Muscle of back (tissue), 11 donors: ENCODE data around the gene TRIM17. TPM values are rescaled to one million over a fixed set of nuclear protein-coding genes. Genes with fewer than 3 reads are reported as not detected.

Source experiments
- DNase-seq, 3 donors: peaks; one replicate each; pipeline versions ENCODE4 v3.0.0 to v3.0.0-alpha.2; 2013
- polyA plus RNA-seq, 10 donors: library from polyadenylated mRNA; unstranded; fragments of 120-200 nt; gene quantifications; one replicate each; pipeline ENCODE4 v1.2.1, GENCODE V29; 2013; ENCODE audit not compliant: insufficient read length in 10 of 10

Gene TRIM17
- polyA plus RNA-seq, 10 donors, result 0.41 to 1.1 (median 0.63) TPM

DNA sequence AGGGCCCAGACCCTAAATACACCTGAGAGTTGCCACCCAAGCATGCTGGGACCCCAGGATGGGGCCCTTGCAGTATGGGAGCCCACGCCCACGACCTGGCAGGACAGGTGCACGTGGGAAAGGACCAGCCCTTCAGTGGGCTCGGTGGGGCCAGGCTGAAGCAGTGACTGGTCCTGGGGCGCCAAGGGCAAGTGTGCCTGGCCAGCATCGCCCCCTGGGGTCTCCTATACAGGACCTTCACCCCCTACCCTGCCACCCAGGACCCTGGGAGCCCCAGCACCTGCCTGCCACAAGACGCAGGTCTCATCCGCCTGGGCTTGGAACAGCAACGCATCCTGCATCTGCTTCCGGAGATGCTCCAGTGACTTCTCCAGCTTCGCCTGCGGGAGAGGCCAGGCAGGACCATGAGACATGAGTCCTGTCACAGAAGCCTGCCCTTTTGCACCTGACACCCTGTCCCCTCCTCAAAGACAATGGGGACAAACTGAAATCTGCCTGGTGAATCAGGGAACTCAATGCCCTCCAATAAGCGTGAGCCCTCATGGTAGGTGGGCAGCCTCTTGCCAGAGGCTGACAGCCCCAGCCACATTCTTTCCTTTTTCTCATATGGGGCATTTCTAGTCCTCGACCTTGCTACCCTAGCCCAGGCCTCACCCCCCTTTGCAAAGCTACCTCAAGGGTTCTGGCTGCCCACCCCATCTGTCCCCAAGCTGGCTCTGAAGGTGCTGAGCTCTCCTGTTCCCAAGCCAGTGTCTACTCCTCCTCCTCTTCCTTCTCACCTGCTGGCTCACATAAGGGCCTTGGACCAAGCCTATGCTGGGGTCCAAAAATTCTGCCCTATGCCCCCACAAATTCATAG is 14.7 kb downstream of the TRIM17 start:
- no peak for DNase-seq

GRCh38 chr1:228400692-228401454 is 15.8 kb downstream of the TRIM17 start:
- DNase-seq, result no peak

- no peak for DNase-seq
Measured at GRCh38 chr1:228400237-228400651, 16.4 kb downstream of the TRIM17 start.

DNA sequence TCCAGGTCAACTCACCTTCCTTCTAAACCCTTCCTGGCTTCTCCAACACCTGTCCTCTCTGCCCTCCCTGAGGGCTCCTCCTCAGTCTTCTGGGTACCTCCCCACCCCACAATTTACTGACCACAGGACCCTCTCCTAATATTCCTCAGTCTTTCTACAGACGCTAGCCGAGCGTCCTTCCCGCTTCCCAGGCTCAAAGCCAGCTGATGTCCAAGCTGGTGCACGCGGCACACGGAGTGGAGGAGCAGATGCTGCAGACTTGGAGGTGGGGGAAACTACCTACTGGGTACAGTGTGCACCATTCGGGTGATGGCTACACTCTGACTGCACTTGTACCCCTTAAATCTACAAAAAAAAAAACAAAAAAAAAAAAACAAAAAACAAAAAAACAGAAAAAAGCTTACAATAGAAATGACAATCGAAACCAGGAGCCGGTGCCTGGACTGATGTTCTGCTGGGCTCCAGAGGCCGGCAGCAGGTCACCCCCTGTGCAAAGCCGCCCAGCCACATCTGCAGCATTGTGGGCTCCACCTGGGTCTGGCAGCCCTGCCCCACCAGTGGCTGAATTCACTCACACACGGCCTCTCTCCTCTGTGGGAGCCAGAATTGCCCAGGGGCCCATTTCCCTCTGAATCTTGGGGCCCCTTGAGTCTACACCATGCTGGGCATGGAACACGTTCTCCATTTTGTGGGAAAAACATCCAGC is 17.0 kb downstream of the TRIM17 start:
- DNase-seq, result no peak

GRCh38 chr1:228398741-228399461 is 17.8 kb downstream of the TRIM17 start:
- DNase-seq, result no peak

GRCh38 chr1:228397966-228398365 is 18.7 kb downstream of the TRIM17 start:
- DNase-seq, result no peak

DNA sequence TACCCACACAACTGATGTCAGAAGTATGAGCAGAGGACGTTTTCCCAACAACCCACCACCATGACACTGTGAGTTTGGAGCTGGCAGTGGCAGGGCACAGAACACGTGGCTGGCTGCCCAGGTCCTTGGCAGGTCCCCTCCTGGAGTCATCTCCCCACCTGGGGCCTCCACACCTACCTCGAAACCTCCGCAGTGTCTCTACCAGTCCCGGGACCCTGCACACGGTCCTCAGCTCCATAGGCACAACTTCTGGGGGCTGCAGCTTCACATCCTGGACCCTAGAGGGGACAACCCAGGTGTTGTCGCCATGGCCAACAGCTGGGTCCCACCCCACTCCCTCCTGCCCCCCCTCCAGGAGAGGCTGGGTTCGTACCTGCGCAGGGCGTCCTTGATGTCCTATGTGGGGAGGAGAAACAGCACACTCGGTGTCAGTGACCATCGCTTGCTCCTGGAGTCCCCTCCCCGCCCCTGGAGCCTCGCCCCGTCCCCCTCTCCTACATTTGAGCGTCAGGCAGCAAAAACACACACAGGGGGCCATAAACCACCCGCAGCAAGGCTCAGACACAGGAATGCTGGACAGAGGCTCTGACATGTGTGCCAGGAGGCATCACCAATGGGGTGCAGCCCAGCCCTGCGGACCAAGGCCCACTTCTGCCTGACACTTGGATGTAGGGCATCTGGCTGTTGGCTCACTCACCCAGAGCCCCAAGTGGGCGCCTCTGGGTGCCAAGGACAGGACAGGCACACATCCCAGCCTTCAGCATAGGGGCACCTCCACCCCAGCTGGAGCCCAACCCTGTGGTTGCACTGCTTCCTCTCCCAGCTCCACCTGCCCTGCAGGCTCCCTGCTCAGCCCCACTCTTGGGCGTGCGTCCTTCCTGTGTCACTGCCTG is 19.6 kb downstream of the TRIM17 start:
- no peak for DNase-seq

GRCh38 chr1:228394571-228395394 is 21.9 kb downstream of the TRIM17 start:
- no peak for DNase-seq

DNA sequence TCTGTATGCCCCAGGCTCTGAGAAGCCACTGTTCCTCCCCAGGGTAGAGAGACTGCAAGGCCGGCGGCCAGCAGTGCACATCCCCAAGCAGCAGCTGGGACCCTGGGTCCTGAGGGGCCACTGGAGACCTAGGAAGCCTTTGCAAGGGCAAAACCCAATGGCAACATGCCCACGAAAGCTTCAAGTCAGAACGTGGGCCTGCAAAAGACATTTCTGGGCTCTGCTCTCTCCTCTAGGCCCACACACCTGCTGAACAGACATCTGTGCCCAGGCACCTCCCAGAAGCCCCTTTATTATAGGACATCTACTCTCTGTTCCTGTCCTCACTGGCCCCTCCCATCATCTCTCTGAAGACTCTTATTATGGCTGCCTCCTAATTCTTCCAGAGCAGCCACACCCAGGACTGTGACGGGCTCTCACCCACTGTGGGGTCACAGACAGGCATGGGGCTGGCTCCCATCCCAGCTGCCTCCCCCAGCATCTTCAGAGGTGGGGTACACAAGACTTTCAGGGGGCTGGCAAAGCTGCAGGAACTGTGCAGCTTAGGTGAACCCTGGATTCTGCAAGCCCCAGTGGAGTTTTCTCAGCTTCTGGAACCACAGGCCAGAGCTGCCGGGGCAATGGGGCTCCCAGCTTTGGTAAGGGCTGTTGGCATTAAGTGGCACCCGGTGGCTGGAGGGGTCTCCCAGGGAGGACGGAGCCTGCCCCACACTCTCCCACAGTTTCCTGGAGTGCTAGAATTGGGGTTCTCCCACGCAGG is 22.7 kb downstream of the TRIM17 start:
- DNase-seq, result no peak

GRCh38 chr1:228393268-228393701 is 23.4 kb downstream of the TRIM17 start:
- DNase-seq, result peak in 1 of 3 donors; percentile 40

DNA sequence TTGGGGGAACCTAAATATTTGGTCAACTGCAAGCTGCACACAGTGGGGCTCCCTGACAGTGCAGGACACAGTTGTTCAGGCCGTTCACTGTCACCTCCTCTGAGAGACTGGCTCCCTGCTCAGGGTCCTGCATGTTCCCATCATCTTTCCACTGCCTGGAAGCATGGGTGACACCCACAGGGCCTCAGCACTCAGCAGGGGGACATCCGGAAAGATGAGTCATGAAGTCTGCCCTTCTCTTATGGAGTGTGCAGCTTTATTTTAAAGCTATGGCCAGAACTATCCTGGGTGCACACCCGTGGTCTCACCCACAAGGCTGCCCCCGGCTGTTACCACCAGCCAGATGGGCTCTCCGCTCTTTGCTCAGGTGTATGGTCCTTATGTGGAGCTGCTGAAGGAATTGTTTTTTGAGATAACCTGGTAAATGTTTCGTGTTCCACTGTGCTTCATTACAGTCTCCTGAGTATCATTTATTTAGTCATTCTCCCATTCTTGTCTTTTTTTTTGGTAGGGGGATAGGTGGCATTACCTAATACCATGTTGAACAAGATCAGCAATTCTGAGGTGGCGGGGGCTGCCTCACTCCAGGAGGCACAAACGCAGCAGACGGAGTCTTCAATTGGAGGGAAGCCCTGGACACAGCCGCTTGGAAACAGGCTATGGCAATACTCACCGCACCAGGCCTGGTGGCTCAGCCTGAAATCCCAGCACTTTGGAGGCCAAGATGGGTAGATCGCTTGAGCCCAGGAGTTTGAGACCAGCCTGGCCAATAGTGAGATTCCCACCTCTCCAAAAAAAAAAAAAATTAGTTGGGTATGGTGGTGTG is 24.3 kb downstream of the TRIM17 start:
- no peak for DNase-seq

- DNase-seq, result no peak
Measured at GRCh38 chr1:228391411-228392020, 25.1 kb downstream of the TRIM17 start.

DNA sequence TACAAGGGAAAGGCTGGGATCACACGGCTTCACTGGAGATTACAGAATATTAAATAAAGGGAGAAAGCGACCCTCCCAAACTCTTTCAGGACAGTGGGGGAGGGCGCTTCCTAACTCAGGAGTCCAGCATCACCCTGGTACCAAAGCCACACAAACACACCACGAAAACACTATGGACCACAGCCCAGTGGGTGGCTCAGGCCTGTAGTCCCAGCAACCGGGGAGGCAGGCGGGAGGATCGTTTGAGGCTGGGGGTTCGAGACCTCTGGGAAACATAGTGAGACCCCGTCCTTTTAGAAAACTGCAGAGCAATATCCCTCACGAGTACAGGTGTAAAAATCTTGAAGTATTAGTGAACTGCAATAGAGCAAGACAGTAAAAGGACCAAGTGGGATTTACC is 26.0 kb downstream of the TRIM17 start:
- DNase-seq, result no peak

DNA sequence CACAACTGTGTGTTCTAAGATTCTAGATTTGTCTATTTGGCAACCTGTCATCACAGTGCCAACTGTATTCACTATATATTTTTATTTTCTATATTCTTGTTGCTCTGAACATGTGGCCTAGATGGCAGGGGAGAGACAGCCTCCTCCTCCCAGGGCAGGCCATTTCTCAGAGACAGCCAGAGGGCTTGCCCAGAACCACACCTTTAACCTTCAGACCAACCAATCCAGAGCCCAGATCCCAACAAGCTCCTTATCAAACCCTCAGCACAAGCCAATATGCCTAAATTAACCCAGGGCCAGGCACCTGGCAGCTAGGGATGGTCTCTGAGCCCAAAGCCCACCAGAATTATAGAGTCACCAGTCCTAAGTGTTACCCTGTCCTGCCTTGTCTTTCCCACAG is 29.3 kb downstream of the TRIM17 start:
- no peak for DNase-seq

- no peak for DNase-seq
Measured at GRCh38 chr1:228385232-228385631, 31.4 kb downstream of the TRIM17 start.

DNA sequence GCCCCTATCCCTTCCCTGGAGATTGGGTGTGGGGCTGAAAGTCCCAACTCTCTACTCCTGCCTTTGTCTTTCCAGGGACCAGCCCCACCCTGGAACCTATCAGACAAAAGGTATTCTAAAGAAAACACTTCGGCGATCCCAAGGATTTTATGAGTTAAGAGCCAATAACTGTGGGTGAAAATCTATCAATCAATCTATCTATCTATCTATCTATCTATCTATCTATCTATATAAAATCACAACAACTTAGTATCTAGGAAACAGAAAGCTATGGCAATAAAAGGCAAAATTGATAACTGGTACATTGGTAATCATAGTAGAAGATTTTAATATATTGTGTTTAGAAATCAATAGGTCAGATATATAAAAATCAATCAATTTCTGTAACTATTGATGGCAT is 32.9 kb downstream of the TRIM17 start:
- DNase-seq, result no peak

GRCh38 chr1:228381356-228381755 is 35.3 kb downstream of the TRIM17 start:
- no peak for DNase-seq

- no peak for DNase-seq
Measured at GRCh38 chr1:228379666-228380065, 37.0 kb downstream of the TRIM17 start.
